ENCODE data around the gene EMP2.

GRCh38 chr16:10624527-10624926 is 44.1 kb upstream of the EMP2 start:
- no peak for TF ChIP-seq POLR2A (IDR thresholded peaks at IDR 0.05)
- TF ChIP-seq, protein P1, sequence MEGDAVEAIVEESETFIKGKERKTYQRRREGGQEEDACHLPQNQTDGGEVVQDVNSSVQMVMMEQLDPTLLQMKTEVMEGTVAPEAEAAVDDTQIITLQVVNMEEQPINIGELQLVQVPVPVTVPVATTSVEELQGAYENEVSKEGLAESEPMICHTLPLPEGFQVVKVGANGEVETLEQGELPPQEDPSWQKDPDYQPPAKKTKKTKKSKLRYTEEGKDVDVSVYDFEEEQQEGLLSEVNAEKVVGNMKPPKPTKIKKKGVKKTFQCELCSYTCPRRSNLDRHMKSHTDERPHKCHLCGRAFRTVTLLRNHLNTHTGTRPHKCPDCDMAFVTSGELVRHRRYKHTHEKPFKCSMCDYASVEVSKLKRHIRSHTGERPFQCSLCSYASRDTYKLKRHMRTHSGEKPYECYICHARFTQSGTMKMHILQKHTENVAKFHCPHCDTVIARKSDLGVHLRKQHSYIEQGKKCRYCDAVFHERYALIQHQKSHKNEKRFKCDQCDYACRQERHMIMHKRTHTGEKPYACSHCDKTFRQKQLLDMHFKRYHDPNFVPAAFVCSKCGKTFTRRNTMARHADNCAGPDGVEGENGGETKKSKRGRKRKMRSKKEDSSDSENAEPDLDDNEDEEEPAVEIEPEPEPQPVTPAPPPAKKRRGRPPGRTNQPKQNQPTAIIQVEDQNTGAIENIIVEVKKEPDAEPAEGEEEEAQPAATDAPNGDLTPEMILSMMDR (IDR thresholded peaks at IDR 0.05): no peak
